GM18526 (cell line): Measurements from ENCODE around the gene OR51S1.

Experiments used
- POLR2A ChIP-seq: IDR thresholded peaks from 3 replicates; pipeline ENCODE4 v1.6.1; 2011; ENCODE audit not compliant: insufficient read length; ENCODE audit errors: extremely low read depth

The OR51S1 gene

GRCh38 chr11:4830346-4830745 is 18.7 kb downstream of the OR51S1 start:
- no peak for TF ChIP-seq POLR2A

- no peak for TF ChIP-seq POLR2A
These were observed 22.6 kb downstream of the OR51S1 start for GRCh38 chr11:4826425-4826824.

GRCh38 chr11:4825132-4825531 is 23.9 kb downstream of the OR51S1 start:
- no peak for TF ChIP-seq POLR2A

DNA sequence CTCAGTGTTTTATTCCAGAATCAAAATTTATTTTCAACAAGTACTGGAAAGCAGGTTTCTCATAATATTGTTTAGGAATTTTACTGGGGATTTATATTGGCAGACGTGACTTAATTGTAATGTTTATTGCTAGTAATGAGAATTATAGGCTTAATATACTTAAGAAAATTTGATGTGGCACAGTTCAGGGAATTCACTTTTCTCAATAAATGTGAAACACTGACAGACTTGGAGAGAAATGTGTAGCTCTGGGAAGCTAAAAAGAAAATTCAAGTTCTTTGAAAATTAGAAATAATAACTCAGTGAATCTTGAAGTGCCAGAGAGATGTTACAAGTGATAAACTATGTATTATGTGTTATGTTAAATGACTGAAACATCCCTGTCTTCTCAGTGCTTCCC is 28.0 kb downstream of the OR51S1 start, which contains the start of gene OR51F2:
Gene OR51F2, plus strand, starts transcription at position 301 of the 400 bp plus-strand sequence. CDS start 101 bp downstream, outside the sequence.
- no peak for TF ChIP-seq POLR2A

DNA sequence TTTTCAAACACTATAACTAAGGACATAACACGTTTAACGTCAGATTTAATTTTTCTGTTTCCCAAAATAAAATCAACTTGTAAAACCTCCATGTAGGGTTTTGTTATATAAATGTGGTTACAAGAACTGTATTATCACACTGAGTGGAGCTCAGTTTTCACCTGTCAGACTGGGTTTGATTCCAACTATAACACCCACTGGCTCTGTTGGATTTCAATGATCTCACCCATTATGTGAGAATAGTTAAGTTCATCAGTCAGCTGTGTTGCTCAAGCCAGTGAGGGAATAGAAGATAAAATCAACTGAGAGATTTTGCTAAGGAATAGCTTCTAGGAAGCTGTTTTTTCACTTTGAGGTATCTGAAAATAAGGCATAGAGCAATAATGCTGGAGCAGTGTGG is 39.8 kb downstream of the OR51S1 start:
- no peak for TF ChIP-seq POLR2A

DNA sequence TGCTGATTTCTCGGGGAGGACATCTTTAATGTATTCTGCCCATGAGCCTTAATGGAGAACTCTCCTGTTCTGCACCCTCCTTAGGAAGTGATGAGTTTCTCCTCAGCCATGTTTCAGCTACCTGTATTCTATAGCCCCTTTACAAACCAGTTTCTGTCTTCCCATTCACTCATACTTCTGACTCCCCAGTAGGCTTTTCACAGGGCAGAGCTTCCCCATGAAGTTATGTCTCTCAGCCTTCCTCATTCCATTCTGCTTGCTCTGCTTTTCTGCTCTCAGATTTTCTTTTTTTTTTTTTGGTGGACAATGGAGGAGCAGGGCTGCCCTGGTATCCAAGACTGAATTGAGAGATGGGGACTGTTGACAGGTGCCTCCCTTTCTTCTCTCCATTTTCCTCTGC is 40.5 kb downstream of the OR51S1 start:
- TF ChIP-seq POLR2A: no peak

- no peak for TF ChIP-seq POLR2A
These were observed 44.7 kb downstream of the OR51S1 start, which contains the start of gene OR52R1 for GRCh38 chr11:4804280-4804679. Gene OR52R1 (minus strand): TSS chr11:4804380. CDS start chr11:4804380, 0 bp downstream.

- TF ChIP-seq POLR2A: no peak
These were observed 50.4 kb downstream of the OR51S1 start for GRCh38 chr11:4798427-4799183.
